PFSK-1 (cell line): Measurements from ENCODE around the gene OPCML.

ENCODE experiments used
- FOXP2 ChIP-seq: optimal IDR thresholded peaks from 2 replicates; pipeline ENCODE3; 2011; ENCODE audit warnings: borderline replicate concordance, control low read depth, inconsistent platforms; ENCODE audit not compliant: insufficient read depth; ENCODE audit errors: extremely low read length, extremely low read depth
- POLR2AphosphoS5 ChIP-seq: IDR thresholded peaks from 2 replicates; pipeline ENCODE4 v1.6.1; 2012; ENCODE audit warnings: low read depth, mild to moderate bottlenecking, control low read depth, low read length, moderate library complexity
- REST ChIP-seq, 2 experiments: IDR thresholded peaks; 2 replicates each; pipeline versions ENCODE4 v1.6.1 to v1.8.0; 2011 to 2012; ENCODE audit warnings: low read depth in 2 of 2, low read length in 2 of 2, control low read depth in 1 of 2, inconsistent platforms in 1 of 2, mild to moderate bottlenecking in 1 of 2, moderate library complexity in 1 of 2; ENCODE audit not compliant: insufficient read depth in 1 of 2
- SIN3A ChIP-seq: IDR thresholded peaks from 2 replicates; pipeline ENCODE4 v1.6.1; 2012; ENCODE audit warnings: mild to moderate bottlenecking, low read length, moderate library complexity, borderline replicate concordance; ENCODE audit not compliant: insufficient read depth
- TAF1 ChIP-seq: IDR thresholded peaks from 2 replicates; pipeline ENCODE4 v1.6.1; 2012; ENCODE audit warnings: low read length, control low read depth, borderline replicate concordance; ENCODE audit not compliant: insufficient read depth

DNA sequence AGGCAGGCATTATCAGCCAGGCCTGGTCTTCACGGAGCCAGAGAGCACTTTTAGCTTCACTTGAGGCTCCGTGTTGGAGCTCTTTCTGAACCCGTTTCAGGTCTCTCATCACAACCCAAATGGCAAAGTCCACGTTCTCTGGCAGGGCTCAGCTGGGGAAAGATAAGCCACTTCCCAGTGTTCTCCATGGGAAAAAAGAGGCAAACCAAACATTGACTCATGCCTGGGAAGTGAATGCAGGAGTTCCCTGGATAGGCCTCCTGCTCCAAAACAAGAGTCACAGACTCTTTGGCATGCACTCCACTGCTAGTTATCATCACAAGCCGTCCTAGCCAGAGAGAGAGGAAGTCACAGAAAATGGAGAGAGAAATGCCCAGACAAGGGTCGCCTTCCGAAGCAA lies 11.6 kb downstream of the OPCML start:
- TF ChIP-seq POLR2AphosphoS5: no peak
- no peak for TF ChIP-seq FOXP2
- TF ChIP-seq SIN3A: no peak
- TF ChIP-seq TAF1: no peak
- TF ChIP-seq REST (IDR thresholded peaks at IDR 0.05; ENCODE audit: insufficient read depth in 1 of 2, low read depth in 2 of 2, low read length in 2 of 2): no peak
